ENCODE measurements around the gene GPR39.

Gene GPR39

DNA sequence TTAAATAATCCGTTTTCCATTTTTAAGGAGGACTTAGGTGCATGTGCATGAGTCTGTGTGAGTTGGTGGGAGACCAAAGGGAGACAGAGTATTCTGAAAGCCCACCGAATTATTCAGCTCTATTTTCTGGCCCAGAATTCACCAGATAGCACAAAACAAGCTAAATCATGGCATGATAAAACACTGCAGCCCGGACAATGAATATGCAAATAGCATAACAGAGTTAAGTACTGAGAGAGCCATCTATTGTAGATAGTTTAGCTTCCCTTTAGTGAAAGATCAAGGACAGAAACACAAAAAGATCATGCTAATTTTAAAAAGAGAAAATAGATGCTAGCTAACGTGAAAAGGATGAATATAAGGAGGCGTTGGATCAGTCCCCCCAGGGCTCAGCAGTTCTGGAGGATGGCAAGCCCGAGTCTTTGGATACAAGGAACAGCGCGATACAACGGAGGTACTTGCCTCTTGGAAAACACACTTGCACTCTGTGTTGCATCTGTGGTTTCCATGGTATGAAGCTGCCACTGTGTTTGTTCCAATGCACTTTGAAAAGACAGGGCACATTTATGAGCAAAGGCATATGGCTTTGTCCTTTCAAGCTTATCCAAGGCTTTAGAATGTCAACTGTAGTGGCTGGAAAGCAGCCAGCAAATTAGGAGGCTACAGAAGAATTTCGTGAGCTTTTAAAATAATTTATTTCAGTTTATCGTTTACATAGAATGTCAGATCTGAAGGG is 133.5 kb downstream of the GPR39 start:
- Histone ChIP-seq H3K4me2 (ENCODE audit: low read length) (no peak overlapping the region), H3K9me3 (ENCODE audit: insufficient read depth, low read depth, low read length) (no peaks in the 10 kb centered on the region), H3K79me2 (ENCODE audit: control insufficient read depth, insufficient read depth, low read length, poor library complexity) (no peaks in the 10 kb centered on the region), H3K14ac (ENCODE audit: low read length) (no peak overlapping the region), H2BK120ac (ENCODE audit: insufficient read depth, low read length, poor library complexity) (no peak overlapping the region), H3K4ac (ENCODE audit: low read depth, low read length) (no peak overlapping the region), H3K27me3 (ENCODE audit: insufficient read depth, low read length) (no peaks in the 10 kb centered on the region), H3K4me1 (ENCODE audit: control insufficient read depth in 1 of 2, insufficient read depth in 2 of 2, low read length in 2 of 2) (no peaks in the 10 kb centered on the region), H4K8ac (ENCODE audit: low read depth, low read length) (no peak overlapping the region), H3K79me1 (ENCODE audit: low read length) (no peaks in the 10 kb centered on the region), H3K23ac (ENCODE audit: low read length) (no peak overlapping the region), H3K9ac (ENCODE audit: low read length) (no peak overlapping the region), H2AK5ac (ENCODE audit: low read length) (no peak overlapping the region), H4K91ac (ENCODE audit: low read depth, low read length) (no peak overlapping the region), H2BK5ac (ENCODE audit: low read depth, low read length, poor library complexity) (no peak overlapping the region), H3K18ac (ENCODE audit: low read length) (no peak overlapping the region), H2AFZ (ENCODE audit: insufficient read depth, low read length, poor library complexity) (no peak overlapping the region), H4K12ac (ENCODE audit: low read depth, low read length) (no peak overlapping the region), H3K36me3 (ENCODE audit: control insufficient read depth in 1 of 2, insufficient read depth in 2 of 2, low read length in 2 of 2) (no peaks in the 10 kb centered on the region), H2BK12ac (ENCODE audit: low read length) (no peak overlapping the region), H3K27ac (ENCODE audit: low read depth, low read length) (no peak overlapping the region), H3K4me3 (ENCODE audit: low read depth, low read length) (no peak overlapping the region)
- no CpG with 5 or more reads among the region's 11 CpGs for WGBS (ENCODE audit: extremely low coverage, insufficient coverage, insufficient read length)
- DNase-seq: no peak

DNA sequence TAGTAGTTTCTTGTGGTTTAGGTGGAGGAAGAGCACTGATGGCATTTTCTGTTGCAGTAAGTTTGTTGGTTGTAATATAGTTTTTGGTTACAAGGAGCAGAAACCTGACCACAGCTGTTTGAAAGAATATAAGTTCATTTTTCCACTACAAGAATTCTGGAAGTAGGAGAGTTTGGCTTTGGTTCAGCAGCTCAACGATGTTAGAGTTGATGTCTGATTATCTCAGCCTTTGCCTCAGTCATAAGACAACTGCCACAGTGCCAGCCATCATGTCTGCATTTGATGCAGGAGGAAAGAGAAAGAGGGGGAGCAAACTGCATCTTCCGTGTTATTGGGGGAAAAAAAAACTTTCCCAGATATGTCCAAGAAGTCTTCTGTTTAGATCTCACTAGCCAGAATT is 134.3 kb downstream of the GPR39 start:
- Histone ChIP-seq H3K4me3 (ENCODE audit: low read depth, low read length) (no peak overlapping the region), H3K18ac (ENCODE audit: low read length) (no peak overlapping the region), H2BK5ac (ENCODE audit: low read depth, low read length, poor library complexity) (no peak overlapping the region), H3K4me2 (ENCODE audit: low read length) (no peak overlapping the region), H3K79me1 (ENCODE audit: low read length) (no peaks in the 10 kb centered on the region), H3K23ac (ENCODE audit: low read length) (no peak overlapping the region), H2AFZ (ENCODE audit: insufficient read depth, low read length, poor library complexity) (no peak overlapping the region), H2BK12ac (ENCODE audit: low read length) (no peak overlapping the region), H4K8ac (ENCODE audit: low read depth, low read length) (no peak overlapping the region), H3K79me2 (ENCODE audit: control insufficient read depth, insufficient read depth, low read length, poor library complexity) (no peaks in the 10 kb centered on the region), H3K9me3 (ENCODE audit: insufficient read depth, low read depth, low read length) (no peaks in the 10 kb centered on the region), H3K27me3 (ENCODE audit: insufficient read depth, low read length) (no peaks in the 10 kb centered on the region), H3K27ac (ENCODE audit: low read depth, low read length) (no peak overlapping the region), H3K9ac (ENCODE audit: low read length) (no peak overlapping the region), H3K4ac (ENCODE audit: low read depth, low read length) (no peak overlapping the region), H3K14ac (ENCODE audit: low read length) (no peak overlapping the region), H4K12ac (ENCODE audit: low read depth, low read length) (no peak overlapping the region), H3K36me3 (ENCODE audit: control insufficient read depth in 1 of 2, insufficient read depth in 2 of 2, low read length in 2 of 2) (no peaks in the 10 kb centered on the region), H2AK5ac (ENCODE audit: low read length) (no peak overlapping the region), H2BK120ac (ENCODE audit: insufficient read depth, low read length, poor library complexity) (no peak overlapping the region), H4K91ac (ENCODE audit: low read depth, low read length) (no peak overlapping the region), H3K4me1 (ENCODE audit: control insufficient read depth in 1 of 2, insufficient read depth in 2 of 2, low read length in 2 of 2) (no peaks in the 10 kb centered on the region)
- WGBS (ENCODE audit: extremely low coverage, insufficient coverage, insufficient read length): no CpG with 5 or more reads among the region's 2 CpGs
- no peak for DNase-seq

DNA sequence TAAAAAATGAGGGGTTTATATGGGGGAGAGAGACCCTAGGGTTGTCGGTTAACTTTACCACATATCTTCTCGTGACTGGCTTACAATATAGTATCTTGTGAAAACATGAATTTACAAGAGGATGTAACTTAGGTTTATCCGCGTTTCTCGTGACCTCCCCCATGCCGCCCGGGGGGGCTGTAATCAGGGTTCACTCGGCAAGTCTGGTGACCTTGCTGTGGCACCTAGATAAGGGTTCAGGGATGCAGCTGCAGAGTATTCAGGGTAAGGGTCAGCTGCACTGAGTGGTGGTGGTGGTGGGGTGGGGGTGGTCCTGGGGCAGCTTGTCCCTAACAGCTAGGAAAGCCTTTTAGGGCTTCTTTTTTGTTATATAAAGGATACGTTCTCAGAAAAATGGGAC is 141.1 kb downstream of the GPR39 start:
- H4K91ac ChIP-seq (ENCODE audit: low read depth, low read length): no peak overlapping the region
- no peak overlapping the region for H2BK5ac ChIP-seq (ENCODE audit: low read depth, low read length, poor library complexity)
- no peak overlapping the region for H3K14ac ChIP-seq (ENCODE audit: low read length)
- H3K4me1 ChIP-seq (ENCODE audit: control insufficient read depth in 1 of 2, insufficient read depth in 2 of 2, low read length in 2 of 2): no peaks in the 10 kb centered on the region
- H2AFZ ChIP-seq (ENCODE audit: insufficient read depth, low read length, poor library complexity): no peak overlapping the region
- no peak overlapping the region for H3K27ac ChIP-seq (ENCODE audit: low read depth, low read length)
- H3K18ac ChIP-seq (ENCODE audit: low read length): no peak overlapping the region
- no peak overlapping the region for H2BK120ac ChIP-seq (ENCODE audit: insufficient read depth, low read length, poor library complexity)
- H3K23ac ChIP-seq (ENCODE audit: low read length): no peak overlapping the region
- no peak overlapping the region for H4K12ac ChIP-seq (ENCODE audit: low read depth, low read length)
- H3K4me3 ChIP-seq (ENCODE audit: low read depth, low read length): no peak overlapping the region
- H3K9ac ChIP-seq (ENCODE audit: low read length): no peak overlapping the region
- no peak overlapping the region for H2AK5ac ChIP-seq (ENCODE audit: low read length)
- no CpG with 5 or more reads among the region's 9 CpGs for WGBS (ENCODE audit: extremely low coverage, insufficient coverage, insufficient read length)
- no peaks in the 10 kb centered on the region for H3K79me2 ChIP-seq (ENCODE audit: control insufficient read depth, insufficient read depth, low read length, poor library complexity)
- no peaks in the 10 kb centered on the region for H3K27me3 ChIP-seq (ENCODE audit: insufficient read depth, low read length)
- no peaks in the 10 kb centered on the region for H3K79me1 ChIP-seq (ENCODE audit: low read length)
- no peak overlapping the region for H3K4ac ChIP-seq (ENCODE audit: low read depth, low read length)
- DNase-seq: no peak
- H2BK12ac ChIP-seq (ENCODE audit: low read length): no peak overlapping the region
- no peaks in the 10 kb centered on the region for H3K9me3 ChIP-seq (ENCODE audit: insufficient read depth, low read depth, low read length)
- no peak overlapping the region for H4K8ac ChIP-seq (ENCODE audit: low read depth, low read length)
- no peak overlapping the region for H3K4me2 ChIP-seq (ENCODE audit: low read length)
- no peaks in the 10 kb centered on the region for H3K36me3 ChIP-seq (ENCODE audit: control insufficient read depth in 1 of 2, insufficient read depth in 2 of 2, low read length in 2 of 2)

DNA sequence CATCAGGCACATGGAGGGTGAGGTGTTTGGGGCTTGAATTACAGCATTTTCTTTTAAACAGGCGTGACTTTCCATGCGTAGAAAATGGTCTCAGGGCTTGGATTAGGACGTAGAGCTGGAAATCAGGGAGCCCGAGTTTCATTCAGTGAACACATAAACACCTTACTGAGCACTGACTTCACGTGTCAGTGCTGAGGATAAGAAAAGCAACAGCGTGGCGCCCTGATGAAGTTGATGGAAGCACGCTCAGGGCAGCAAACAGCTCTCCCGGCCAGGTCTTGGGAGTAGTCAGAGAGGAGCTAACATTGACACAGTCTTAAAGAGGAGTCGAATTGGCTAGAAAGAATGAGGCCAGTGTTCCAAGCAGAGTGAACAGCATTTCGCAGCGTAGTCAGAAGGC is 142.7 kb downstream of the GPR39 start:
- no peak overlapping the region for H2AFZ ChIP-seq (ENCODE audit: insufficient read depth, low read length, poor library complexity)
- no peaks in the 10 kb centered on the region for H3K36me3 ChIP-seq (ENCODE audit: control insufficient read depth in 1 of 2, insufficient read depth in 2 of 2, low read length in 2 of 2)
- H3K4ac ChIP-seq (ENCODE audit: low read depth, low read length): no peak overlapping the region
- no peak overlapping the region for H4K12ac ChIP-seq (ENCODE audit: low read depth, low read length)
- no peak overlapping the region for H3K23ac ChIP-seq (ENCODE audit: low read length)
- H3K18ac ChIP-seq (ENCODE audit: low read length): no peak overlapping the region
- no peak overlapping the region for H3K27ac ChIP-seq (ENCODE audit: low read depth, low read length)
- H3K4me2 ChIP-seq (ENCODE audit: low read length): no peak overlapping the region
- no peak overlapping the region for H3K4me3 ChIP-seq (ENCODE audit: low read depth, low read length)
- no peak overlapping the region for H4K91ac ChIP-seq (ENCODE audit: low read depth, low read length)
- H3K14ac ChIP-seq (ENCODE audit: low read length): no peak overlapping the region
- no peaks in the 10 kb centered on the region for H3K79me1 ChIP-seq (ENCODE audit: low read length)
- H2BK120ac ChIP-seq (ENCODE audit: insufficient read depth, low read length, poor library complexity): no peak overlapping the region
- H3K9me3 ChIP-seq (ENCODE audit: insufficient read depth, low read depth, low read length): no peaks in the 10 kb centered on the region
- H3K79me2 ChIP-seq (ENCODE audit: control insufficient read depth, insufficient read depth, low read length, poor library complexity): no peaks in the 10 kb centered on the region
- no peak for DNase-seq
- H3K9ac ChIP-seq (ENCODE audit: low read length): no peak overlapping the region
- H3K4me1 ChIP-seq (ENCODE audit: control insufficient read depth in 1 of 2, insufficient read depth in 2 of 2, low read length in 2 of 2): no peaks in the 10 kb centered on the region
- H4K8ac ChIP-seq (ENCODE audit: low read depth, low read length): no peak overlapping the region
- H2BK12ac ChIP-seq (ENCODE audit: low read length): no peak overlapping the region
- no peak overlapping the region for H2AK5ac ChIP-seq (ENCODE audit: low read length)
- H2BK5ac ChIP-seq (ENCODE audit: low read depth, low read length, poor library complexity): no peak overlapping the region
- H3K27me3 ChIP-seq (ENCODE audit: insufficient read depth, low read length): no peaks in the 10 kb centered on the region
- WGBS (ENCODE audit: extremely low coverage, insufficient coverage, insufficient read length): no CpG with 5 or more reads among the region's 12 CpGs

Data from trophoblast cell (in vitro differentiated cells and primary cell).